Measurements from ENCODE around the gene GRM4. TPM values are rescaled to one million over a fixed set of nuclear protein-coding genes. Genes with fewer than 3 reads are reported as not detected.
A peak's percentile ranks its signal among the peaks of the same experiment; 100 is the strongest.

GRM4 gene
- total and polyA plus RNA-seq, 9 of the 15 experiments (the other 6 are each of a cell fraction or from before 2014, with no cell fraction given), result 0.18 TPM; not detected in 8

GRCh38 chr6:34132486-34133185, 13.3 kb downstream of the GRM4 start (continued):
- TF ChIP-seq ZMIZ1 (IDR thresholded peaks at IDR 0.05; ENCODE audit: low read depth in 2 of 2, low read length in 2 of 2) (no peak), TCF15 (CRISPR knock-in tag; IDR thresholded peaks at IDR 0.05) (no peak), ZNF24 (IDR thresholded peaks at IDR 0.05) (no peak), ZBTB49 (CRISPR knock-in tag; IDR thresholded peaks at IDR 0.05; ENCODE audit: borderline replicate concordance) (0 out of 2 replicates have a peak, but pooled peaks have one; percentile 55), CREB3L1 (IDR thresholded peaks at IDR 0.05; ENCODE audit: borderline replicate concordance, low read depth) (no peak), E2F8 (IDR thresholded peaks at IDR 0.05; ENCODE audit: low read depth, partially characterized antibody) (no peak), E2F4 (CRISPR knock-in tag; IDR thresholded peaks at IDR 0.05; ENCODE audit: low read depth) (peak; percentile 30; the same call in 1 of the 2 replicates), TEAD4 (IDR thresholded peaks at IDR 0.05; ENCODE audit: low read length) (no peak), TEAD4 (CRISPR knock-in tag; IDR thresholded peaks at IDR 0.05; ENCODE audit: borderline replicate concordance) (no peak), RB1 (IDR thresholded peaks at IDR 0.05; ENCODE audit: low read depth) (0 out of 2 replicates have a peak, but pooled peaks have one; percentile 30), ZNF561 (CRISPR knock-in tag; conservative IDR thresholded peaks at IDR 0.05) (no peak), PHF8 (IDR thresholded peaks at IDR 0.05; ENCODE audit: borderline replicate concordance, low read length) (no peak)
